Activated naive CD4-positive, alpha-beta T cell treated with Interleukin-2 at 50 U/mL for 16 hours (primary cell): ENCODE data around the gene HMGA1.

Experiments
- DNase-seq: peaks from one replicate; pipeline ENCODE4 v3.0.0-alpha.2; 2020

The HMGA1 gene, protein sequence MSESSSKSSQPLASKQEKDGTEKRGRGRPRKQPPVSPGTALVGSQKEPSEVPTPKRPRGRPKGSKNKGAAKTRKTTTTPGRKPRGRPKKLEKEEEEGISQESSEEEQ

DNA sequence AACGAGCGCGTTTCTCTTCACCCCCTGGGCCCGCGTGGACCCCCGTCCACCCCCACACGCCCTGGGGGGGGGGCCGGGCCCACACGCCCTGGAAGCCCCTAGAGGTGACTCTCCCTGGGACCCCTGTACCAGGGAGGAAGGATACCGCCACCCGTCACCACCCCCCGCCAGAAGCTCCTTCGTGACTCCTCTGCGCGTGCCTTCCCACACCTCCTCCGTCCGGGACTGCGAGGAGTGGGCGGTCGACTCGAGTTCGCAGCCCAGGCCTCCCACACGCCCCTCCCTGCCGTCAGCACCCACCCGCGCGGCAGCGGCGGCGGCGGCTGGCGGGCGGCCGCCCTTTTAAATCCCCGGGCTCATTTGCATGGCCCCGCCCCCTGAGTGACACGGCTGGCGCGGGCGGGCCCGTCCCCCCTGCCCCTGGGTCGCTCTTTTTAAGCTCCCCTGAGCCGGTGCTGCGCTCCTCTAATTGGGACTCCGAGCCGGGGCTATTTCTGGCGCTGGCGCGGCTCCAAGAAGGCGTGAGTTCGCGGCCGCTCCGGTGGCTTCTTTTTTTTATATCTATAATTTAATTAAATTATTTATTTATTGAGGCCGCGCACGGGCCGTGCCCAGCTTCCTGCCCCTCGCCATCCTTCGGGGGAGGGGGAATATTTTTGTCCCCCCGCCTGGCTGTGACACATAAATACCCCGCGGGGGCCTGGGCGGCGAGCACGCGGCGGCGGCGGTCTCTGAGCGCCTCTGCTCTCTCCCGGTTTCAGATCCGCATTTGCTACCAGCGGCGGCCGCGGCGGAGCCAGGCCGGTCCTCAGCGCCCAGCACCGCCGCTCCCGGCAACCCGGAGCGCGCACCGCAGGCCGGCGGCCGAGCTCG lies at the start of gene HMGA1:
Gene HMGA1 (plus strand): TSS at position 431 of the 873 bp plus-strand sequence. CDS start 3,908 bp downstream, outside the sequence.
- peak; percentile 90 for DNase-seq

GRCh38 chr6:34189806-34190503 lies 46.7 kb upstream of the HMGA1 start:
- DNase-seq = peak; percentile 37

GRCh38 chr6:34190504-34191122 lies 46.1 kb upstream of the HMGA1 start:
- no peak for DNase-seq

- DNase-seq = no peak
These were observed 41.9 kb upstream of the HMGA1 start for GRCh38 chr6:34194772-34195171.

GRCh38 chr6:34195726-34196115 lies 41.0 kb upstream of the HMGA1 start:
- DNase-seq = no peak

DNA sequence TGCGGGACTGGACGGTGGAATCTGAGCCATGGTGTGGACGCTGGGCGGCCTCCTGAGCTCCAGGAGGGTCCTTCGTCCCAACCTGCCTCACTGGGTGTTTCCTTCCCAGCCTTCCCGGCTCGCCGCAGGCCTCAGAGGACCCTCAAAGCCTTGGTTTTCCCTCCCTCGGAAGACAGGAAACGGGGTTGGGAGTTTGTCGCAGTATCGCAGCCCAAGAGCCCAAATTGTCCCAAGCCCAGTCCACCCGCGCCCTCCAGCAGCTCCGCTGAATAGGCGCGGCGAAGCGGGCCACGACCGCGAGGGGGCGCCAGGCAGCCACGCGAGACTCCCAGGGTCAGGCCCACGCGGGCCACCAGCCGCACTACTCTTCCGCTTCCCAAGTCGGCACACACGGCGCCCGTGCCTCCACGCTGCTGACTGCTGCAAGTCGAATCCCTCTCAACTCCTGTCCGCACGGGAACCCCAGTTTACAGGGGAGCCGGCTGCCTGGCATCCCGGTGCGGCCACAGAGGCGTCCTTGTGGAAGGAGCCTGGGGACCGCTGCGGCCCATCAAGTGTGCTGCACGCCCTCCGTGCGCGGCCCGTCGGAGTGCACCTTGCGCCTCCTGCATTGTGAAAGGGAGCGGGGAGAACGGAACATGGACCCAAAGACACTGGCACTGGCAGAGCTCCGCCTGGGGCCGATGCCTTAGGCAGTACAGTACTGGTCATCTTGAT lies 40.4 kb upstream of the HMGA1 start:
- DNase-seq = peak; percentile 89

DNA sequence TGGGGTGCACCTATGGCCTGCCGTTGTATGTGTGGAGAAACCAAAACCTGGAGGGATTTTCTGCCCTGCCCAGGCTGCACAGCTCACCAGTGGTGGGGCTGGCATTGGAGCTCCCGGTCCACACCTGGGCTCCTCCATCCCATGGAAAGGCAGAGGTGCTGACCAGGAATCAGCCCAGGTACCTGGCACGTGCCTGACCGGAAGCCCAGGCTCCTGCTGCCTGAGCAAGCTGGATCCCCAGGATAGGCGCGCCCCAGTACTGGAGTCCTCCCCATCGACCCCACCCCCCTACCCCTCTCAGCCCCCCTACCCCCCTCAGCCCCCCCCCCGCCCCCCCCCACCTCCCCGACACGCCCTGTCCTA lies 39.9 kb upstream of the HMGA1 start:
- no peak for DNase-seq

DNA sequence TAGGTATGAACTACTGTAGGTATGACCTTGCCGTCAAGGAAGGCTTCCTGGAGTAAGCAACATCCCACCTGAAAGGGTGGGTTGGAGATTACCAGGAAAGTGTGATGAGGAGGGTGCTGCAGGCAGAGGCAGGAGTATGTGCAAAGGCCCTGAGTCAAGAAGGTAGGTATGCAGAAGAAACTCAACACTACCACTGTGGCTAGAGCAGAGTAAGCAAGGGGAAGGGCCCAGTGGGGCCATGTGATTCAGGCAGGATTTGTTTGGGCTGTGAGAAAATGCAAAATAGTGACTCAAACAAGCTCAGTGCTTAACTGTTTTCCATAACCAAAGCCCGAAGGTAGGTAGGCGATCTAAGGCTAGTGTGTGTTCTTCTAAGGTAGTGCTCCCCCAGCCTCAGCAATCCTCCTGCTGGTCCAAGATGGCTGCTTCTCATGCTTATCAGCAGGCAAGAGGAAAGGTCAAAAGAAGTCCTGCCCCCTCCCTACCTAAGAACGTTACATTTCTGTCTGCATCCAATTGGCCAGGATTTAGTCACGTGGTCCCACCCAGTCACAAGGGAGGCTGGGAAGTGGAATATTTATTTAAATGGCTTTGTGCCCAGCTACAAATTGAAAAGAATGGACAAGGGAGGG lies 36.2 kb upstream of the HMGA1 start:
- DNase-seq = no peak

DNA sequence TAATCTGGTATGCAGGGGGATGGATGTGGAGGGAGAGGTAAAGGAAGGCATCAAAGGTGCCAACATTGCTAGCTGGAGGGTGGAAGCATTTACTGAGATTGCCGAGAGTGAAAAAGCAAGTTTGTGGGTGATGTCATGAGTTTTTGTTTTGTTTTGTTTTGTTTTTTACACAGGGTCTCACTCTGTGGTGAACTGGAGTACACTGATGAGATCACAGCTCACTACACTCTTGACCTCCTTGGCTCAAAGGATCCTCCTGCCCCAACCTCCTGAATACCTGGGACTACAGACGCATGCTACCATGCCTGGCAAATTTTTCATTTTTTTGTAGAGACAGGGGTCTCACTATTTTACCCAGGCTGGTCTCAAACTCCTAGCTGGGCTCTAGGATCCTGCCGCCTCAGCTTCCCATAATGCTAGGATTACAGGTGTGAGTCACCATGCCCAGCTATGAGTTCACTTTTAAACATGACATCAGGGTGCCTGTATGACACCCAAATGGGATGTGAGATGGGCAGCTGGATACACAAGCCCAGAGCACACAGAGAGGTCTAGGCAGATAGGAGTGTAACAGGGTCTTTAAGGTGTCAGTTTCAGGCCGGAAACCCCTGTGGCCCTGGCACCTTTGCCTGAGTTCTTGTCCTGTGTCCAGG lies 35.1 kb upstream of the HMGA1 start:
- DNase-seq = no peak

GRCh38 chr6:34202329-34203201 lies 34.1 kb upstream of the HMGA1 start:
- DNase-seq = no peak

- no peak for DNase-seq
These were observed 32.0 kb upstream of the HMGA1 start for GRCh38 chr6:34204693-34205092.

DNA sequence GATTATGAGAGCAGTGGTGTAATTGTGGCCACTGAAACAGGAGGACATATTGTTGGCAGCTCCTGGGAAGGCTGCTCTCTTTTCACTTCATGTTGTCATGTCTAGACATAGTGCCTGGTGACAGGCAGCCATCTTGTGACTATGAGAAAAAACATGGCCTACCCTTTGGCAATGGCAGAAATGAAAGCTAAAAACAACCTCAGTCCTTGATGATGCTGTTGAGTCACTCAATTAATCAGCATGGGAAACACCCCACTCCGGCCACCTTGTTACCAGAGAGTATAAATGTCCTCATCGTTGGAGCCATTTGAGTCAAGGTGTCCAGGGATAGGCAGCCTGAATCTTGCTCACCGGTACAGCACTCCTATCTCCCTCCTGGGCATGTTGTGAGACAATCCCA lies 31.2 kb upstream of the HMGA1 start:
- DNase-seq = no peak

- DNase-seq = no peak
These were observed 30.8 kb upstream of the HMGA1 start for GRCh38 chr6:34205916-34206315.

DNA sequence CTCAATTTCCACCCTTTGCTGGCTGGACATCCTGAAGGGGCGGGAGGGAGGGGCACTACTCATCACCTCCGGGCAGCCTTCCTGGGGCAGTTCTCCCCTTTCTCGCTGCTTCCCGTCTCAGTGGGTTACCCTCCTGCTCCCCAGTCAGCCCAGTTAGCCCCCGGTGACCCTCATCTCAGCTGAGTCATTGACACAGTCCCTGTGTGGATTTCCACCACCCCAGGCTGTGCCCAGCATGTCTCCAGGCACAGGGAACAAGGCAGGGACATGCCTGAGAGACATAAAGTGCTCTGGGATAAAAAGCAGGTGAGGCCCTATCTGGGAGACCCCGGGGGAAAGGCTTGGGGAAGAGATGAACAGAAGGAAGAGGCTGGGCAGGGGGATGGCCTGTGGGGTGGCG lies 29.9 kb upstream of the HMGA1 start:
- no peak for DNase-seq

- DNase-seq = peak; percentile 43
These were observed 28.8 kb upstream of the HMGA1 start for GRCh38 chr6:34207695-34208443.

GRCh38 chr6:34213772-34214171 lies 22.9 kb upstream of the HMGA1 start:
- DNase-seq = no peak

DNA sequence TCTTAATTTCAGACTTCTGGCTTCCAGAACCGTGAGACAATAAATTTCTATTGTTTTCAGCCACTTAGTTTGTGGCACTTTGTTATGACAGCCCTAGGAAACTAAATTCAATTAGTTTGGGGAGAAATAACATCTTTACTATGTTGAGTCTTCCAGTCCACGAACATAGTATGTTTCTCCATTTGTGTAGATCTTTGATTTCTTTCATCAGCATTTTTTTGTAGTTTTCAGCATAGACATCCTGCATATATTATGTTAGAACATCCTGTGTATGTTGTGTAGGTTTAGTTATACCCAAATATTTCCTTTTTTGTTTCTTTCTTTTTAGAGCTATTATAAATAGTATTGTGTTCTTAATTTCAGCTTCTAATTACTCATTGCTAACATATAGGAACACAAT lies 18.0 kb upstream of the HMGA1 start:
- DNase-seq = no peak

- DNase-seq = no peak
These were observed 13.2 kb upstream of the HMGA1 start for GRCh38 chr6:34223381-34223955.
